Activated gamma-delta T cell treated with Interleukin-2 at 50 U/mL for 16 hours (primary cell): ENCODE data around the gene TMEM255B.

ENCODE experiments used
- DNase-seq: peaks from one replicate; pipeline ENCODE4 v3.0.0-alpha.2; 2020

TMEM255B gene

DNA sequence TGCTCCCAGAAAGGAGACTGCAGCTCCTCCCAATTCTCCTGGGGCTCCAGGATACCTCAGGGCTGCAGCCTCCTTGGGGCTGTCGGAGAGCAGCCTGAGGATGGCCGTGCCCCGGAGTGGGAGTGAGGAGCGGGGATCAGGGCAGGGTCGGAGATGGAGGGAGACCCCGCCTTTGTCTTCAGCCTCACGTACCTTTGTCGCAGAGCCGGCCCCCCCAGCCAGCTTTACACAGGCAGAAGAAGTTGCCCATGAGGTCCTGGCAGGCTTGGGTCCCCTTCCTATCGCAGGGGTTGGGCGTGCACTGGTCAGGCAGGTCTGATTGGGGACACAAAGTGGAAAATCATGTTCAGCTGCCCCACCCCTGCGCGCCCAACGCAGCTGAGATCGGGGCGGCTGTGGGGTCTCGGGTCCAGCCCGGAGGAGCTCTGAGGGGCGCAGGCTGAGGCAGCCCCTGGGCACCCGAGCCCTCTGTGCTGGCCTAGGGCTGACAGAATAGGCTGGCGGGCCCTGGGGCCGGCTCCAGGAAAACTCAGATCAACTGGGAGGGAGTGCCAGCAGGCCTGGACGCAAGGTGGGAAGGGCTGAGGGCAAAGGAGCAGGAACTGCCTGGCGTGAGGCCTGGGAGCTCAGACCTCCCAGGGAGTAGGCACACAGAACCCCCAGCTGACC is 80.6 kb downstream of the TMEM255B start:
- DNase-seq, result no peak

DNA sequence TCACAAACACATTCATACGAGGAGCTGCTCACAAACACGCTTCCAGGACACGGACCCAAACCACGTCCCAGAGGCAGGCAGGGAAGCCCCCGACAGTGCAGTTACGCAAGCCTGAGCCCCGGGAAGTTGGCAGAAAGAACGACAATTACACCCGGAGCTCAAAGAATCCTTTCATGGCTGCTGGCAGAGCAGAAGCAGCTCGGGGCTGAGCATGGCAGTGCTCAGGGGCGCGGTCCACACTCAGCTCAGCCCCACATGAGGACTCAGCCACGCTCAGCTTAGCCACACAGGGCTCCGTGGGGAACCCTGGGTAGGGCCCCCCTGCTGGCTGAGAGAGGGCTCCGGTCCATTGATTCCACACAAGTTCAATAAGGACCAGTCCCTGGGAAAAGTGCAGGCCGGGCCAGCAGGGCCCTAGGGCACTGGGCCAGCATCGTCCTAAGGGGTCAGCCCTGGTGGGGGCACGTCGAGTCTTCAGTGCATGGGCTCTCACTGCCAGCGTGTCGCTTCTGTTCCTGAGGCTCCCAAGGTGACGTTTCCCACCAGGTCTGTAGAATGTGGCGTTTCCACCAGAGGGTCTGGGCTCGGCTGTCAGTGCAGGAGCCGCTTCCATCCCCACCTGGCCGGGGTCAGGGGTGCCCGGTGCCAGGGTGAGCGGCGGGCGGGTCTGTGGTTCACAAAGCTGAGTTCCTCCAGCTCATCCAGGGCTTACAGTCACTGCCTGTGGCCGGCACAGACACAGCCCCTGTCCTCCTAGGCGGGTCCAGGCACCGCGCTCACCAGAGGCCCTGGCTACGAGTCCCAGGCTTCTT is 81.7 kb downstream of the TMEM255B start:
- DNase-seq, result no peak

DNA sequence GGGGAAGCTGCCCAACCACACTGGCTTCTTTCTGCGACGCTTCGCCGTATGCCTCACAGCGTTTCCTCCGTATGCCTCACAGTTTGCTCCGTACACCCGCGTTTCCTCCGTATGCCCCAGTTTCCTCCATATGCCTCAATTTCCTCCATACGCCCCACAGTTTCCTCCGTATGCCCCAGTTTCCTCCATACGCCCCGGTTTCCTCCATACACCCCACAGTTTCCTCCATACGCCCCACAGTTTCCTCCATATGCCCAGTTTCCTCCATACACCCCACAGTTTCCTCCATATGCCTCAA is 82.3 kb downstream of the TMEM255B start:
- DNase-seq, result no peak

DNA sequence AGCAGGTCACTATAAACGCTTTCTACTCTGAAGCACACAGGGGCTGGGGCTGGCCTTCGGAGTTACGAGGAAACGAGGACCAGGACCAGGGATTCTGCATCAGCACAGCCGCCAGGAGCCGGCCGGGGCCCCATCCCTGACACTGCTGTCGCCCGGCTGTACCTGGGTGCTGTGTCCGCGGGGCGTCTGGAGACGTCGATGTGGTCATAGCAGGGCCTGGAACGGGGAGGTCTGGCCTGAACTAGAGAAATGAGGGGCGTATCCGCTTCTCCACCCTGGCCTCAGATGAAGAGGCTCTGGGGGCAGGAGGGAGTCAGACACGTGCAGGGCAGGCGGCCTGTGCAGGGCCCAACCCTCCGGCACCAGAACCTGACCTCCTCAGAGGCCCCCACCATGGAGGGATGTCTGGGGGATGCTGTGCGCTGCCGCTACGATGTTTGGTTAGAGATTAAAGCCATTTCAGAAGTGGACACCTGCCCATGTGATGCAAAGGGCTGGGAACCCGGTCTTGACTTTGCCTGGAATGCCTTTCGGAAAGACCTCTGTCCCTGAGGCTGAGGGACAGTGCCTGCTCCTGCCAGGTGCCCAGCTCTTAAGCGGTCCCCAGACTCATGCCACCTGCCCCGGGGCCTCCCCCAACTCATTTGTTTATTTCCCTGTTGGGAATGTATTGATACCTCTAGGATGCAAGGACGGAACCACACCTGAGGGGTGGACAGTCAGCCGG is 83.5 kb downstream of the TMEM255B start:
- no peak for DNase-seq

DNA sequence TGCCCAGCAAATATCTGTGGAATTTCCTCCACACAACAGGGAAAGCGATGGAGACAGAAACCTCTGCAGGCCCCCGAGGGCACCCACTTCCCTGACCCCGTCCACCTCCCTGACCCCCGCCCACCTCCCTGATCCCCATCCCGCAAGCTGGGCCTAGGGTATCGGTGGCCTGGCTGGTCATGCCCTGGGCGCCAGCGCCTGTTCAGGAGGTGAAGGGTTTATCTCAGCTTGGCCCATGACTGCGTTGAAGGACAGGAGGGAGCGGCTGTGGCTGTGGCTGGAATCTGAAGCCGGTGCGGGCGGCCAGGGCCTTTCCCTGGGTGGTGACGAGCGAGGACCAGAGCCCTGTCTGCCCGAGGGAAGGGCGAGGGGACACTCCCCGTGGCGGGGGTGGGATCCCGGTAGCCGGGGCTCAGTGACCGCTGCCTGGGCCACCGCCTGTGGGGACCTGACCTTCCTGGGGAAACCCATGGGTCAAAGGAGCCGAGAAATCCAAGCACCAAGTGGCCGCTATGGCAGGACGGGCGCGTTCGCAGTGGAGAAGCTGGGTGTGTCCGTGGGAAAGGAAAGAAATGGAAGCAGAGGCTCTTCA is 84.1 kb downstream of the TMEM255B start:
- no peak for DNase-seq

DNA sequence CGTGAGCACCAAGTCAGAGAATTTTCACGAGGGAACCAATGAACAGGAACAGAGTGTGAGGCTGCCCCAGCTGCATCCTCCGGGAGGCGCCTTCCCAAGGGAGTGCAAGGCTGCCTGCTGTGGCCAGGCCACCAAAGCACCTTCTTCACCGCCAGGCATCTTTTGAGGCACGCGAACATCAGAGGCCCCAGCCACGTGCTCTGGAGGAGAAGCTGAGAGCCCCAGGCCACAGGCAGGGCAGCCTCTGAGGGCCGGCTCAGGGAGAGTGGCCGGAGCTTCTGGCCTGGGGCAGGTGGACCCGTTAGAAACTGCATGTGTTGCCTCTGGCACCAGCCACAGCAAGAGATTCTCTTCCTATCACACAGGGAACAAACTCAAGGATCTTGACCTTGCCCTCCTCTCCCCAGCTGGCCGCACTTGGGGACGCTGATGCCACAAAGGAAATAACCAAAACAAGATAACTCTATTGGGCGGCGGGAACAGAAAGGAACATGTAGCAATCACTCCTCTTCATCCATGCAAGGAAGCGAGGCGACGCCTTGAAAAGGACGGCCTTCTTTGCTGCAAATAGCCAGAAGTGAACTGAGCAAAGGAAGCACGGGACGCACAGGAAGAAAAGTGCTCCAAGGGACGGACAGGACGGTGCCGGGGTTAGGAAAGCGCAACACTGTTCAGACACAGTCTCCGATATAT is 85.0 kb downstream of the TMEM255B start:
- no peak for DNase-seq

DNA sequence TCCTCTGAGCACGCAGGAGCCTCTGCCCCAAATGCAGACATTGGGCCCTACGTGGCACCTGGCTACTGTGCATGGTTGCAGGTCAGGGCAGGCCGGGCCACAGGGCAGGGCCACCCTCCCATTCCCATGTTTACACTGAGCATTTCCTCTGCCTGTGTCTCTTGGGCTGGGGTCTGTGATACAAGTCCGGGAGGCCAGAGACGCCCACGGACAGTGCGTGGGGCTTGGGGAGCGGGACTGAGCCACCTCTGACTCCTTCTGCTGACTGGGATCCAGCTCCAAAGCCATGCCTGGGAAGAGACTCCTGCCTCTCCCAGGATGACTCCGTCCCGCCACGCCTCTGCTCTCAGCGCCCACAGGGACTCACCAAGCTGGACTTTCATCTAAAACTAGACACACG is 86.0 kb downstream of the TMEM255B start:
- DNase-seq, result no peak

DNA sequence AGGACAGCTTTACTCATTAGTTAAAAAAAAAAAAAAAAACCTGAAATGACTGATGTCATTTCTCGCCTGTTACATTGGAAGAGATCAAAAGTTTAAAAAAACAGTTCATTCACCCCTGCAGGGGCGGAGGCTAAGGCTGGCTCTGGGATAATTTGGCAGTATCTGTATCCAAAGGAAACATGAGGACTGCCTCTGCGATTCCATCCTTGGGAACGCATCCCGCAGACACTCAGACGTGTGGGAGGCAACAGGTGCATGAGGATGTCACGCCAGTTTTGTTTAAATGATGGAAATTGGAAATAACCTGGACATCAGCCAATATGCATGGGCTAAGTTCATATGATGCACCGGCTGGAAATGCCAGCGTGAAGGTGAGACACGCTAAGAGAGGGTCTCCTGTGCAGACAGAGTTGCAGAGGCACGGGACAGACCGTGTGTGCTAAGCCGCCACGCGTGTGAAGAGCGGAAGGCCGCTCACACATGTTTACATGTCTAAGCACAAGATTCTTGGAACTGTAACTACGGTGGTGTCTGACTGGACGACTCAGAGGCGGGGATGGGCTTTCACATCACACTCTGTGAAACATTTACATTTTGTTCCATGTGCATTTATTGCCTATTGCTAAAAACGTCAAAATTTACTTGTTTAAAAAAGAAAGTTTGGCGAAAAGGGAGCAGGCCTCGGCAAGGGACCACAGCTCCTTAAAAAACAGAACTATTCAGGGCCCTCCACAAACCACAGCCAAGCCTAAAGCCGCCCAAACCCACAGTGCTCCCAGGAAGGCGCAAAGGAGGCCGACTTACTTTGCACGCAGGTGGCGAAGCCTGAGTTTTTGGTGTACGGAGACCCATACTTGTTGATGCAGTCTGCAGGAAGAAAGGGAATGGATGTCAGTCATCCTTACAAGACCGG is 87.0 kb downstream of the TMEM255B start:
- no peak for DNase-seq

DNA sequence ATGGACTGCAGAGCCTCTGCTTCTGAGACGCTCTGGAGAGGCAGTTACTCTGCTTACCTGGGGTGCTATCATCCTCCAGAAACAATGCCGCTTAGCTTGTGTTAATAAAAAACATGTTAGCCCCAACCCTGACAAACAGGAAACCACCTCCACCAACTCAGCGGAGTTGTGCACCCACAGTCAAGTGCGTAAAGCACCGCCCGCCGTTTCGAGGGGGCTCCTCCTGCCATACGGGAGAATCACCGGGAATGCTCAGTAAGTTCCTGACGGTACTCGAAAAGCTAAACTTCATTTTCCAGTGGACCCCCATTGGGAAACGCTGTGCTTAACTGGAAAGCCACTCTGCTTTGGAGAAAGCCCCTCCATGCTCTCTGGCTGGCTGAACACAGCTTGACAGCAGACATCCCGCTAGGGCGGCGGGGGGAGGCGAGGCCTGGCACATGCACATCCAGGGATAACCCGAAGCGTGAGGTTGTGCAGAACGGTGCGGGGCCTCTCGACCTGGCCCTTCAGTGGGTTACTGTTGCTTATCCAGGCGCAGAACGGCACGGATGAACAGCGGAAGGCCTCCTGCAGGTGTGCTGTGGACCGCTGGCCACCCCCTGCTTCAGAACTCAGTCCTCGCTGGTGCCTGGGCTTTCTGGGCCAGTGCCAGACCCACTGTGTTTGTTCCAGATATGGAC is 87.8 kb downstream of the TMEM255B start:
- DNase-seq, result peak; percentile 52

DNA sequence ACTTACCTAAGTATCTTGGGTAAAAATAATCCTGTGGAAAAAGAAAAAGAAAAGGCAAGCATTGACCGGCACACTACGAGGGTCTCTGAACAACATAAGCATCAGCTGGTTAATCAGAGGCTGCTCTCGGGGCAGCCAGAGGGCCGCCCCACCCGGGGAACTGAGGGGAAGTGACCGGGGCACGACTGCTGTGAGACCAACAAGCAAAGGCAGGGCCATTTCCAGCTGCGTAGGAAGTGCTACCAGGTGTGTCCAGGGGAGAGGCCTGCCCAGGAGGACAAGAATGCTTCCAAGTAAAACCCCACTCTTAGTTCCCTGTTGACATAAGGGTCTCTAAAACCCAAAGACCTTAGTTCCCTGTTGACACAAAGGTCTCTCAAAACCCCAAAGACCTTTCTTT is 89.0 kb downstream of the TMEM255B start:
- DNase-seq, result no peak

DNA sequence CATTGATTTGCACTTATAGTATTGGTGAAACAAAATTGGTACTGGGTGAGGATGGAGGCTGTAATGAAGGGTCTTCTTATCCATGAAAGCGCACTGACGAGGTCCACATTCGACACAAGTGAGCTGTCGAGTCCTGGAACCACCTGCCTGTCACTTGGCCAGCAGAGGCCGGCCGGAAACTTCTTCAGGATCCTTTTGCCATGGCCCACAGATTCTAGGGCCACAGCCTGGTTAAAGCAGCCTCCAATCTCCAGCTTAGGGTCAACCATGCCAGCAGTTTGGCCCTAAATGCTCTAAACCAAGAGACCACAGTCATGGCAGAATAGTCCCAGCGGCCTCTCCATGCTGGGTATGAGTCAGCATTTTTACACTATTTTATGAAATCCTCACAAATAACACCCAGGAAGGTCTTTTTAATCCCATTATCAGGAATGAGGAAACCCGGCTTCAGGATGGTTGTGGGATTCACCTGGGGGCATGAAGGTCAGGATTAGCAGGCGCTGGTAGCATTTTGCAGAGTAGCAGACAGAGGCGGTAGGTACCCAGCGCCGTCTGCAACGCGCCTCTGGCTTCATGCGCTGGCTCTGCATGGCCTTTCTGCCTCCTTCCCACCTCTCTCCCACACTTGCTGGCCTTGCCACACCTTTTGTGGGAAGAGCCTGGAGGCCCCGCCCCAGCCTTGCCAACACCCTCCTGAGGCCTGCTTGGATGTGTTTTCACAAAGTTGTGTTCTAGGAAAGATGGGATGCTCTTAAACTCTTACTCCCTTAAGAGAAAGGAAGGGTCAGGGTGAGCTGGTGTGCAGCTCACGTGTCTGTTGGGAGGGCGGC is 89.6 kb downstream of the TMEM255B start:
- DNase-seq, result no peak

DNA sequence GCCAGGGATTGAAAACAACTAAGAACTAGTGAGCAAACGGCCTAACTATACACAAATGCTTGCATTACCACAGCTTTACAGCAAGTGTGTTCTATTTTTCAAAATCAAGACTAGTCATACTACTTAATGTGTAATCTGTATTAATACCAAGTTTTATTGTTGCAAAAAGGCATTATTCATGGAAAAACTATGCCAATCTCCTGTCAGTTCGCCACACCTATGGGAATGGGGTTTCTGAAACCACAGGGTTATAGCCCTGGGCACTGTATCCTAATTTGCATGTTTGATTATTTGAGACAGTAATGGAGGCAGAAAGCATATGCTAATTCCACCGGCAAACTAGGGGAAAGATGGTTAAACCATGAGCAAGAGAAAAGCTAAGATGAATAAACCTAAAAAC is 90.5 kb downstream of the TMEM255B start:
- DNase-seq, result no peak

DNA sequence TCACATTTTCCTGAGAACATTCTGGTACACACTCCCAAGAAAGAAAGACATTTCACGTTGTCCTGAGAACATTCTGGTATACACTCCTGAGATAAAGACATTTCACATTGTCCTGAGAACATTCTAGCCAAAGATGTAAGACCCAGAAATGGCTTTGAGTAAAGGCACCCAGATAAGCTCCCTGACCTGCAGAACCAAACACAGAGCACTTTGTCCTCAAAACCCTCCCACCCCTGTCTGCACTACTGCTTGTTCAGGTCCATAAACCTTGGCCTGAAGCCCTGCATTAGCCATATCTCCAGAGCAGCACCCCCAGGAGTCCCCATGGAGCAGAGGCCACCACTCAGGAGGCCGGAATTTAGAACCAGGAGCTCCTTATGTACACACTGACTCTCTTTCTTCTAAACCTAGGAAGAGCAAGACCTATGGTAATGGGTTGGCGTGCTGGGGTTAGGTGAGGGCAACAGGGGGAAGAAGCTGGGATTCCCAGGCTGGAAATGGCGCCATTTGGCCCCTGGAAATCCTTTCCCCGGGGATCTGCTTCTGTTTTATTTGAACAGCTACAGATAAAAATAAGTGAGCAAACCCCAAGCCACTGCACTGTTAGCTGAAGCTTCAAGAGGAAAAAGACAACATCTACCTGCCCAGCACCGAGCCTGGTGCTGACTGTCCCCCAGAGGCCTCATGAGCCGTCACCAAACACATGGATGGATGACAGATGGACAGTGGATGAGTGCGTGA is 91.1 kb downstream of the TMEM255B start:
- DNase-seq, result no peak

DNA sequence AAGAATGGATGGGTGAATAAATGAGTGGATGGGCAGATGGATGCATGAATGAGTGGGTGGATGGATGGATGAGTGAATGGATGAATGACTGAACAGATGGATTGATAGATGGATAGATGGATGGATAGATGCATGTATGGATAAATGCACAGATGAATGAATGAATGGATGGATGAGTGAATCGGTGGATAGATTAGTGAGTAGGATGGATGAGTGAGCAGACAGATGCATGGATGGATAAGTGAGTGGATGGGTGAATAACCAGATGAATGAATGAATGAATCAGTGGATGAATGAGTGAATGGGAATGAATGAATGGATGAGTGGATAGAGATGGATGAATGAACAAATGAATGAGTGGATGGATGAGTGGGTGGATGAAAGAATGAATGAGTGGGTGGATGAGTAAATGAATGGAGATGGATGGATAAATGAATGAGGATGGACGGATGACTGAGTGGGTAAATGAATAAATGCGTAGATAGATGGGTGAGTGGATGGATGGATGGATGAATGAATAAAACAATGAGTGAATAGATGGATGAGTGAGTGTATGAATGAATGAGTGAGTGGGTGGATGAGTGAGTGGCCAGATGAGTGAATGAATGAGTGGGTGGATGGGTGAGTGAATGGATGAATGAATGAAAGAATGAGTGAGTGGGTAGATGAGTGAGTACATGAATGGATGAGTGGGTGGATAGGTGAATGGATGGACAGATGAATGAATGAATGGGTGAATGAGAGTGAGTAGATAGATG is 91.9 kb downstream of the TMEM255B start:
- DNase-seq, result no peak

DNA sequence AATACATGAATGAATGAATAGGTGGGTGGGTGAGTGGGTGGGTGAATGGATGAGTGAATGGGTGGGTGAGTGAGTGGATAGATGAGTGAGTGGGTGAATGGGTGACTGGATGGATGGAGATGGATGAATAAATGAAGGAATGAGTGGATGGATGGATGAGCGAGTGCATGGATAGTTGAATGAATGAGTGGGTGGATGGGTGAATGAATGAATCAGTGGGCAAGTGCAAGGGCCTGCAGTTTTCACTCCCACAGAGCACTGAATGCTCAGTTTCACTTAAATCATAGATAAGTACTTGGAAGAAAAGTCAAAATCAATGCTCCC is 92.4 kb downstream of the TMEM255B start:
- no peak for DNase-seq

DNA sequence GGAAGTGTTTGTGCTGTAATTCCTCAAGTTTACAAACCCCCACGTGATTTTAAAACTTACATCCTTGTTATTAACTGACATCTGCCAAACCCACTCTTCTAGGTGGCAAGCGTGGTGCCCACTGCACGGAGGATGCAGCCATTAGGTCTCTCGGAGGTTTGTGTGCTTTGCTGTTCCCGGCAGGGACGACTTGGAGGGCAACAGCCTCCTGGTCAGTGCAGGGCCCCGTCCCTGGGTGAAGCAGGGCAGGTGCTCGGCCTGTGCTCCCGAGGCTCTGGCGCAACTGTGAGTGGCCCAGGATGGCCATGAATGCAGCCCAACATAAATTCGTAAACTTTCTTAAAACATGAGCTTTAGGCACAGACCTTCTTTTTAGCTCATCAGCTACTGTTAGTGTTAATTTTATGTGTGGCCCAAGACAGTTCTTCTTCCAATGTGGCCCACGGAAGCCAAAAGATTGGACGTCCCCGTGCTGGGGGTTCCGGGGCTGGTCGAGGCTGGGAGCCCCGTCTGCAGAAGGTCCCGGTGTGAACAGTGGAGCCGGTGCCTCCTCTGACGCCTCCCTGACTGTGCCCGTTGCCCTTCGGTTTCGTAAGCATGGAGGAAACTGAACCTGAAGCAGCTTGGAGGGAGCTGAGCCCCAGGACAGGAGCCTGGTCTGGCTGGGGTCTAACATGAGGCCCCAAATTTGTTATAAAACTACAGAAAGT is 93.0 kb downstream of the TMEM255B start:
- DNase-seq, result no peak

DNA sequence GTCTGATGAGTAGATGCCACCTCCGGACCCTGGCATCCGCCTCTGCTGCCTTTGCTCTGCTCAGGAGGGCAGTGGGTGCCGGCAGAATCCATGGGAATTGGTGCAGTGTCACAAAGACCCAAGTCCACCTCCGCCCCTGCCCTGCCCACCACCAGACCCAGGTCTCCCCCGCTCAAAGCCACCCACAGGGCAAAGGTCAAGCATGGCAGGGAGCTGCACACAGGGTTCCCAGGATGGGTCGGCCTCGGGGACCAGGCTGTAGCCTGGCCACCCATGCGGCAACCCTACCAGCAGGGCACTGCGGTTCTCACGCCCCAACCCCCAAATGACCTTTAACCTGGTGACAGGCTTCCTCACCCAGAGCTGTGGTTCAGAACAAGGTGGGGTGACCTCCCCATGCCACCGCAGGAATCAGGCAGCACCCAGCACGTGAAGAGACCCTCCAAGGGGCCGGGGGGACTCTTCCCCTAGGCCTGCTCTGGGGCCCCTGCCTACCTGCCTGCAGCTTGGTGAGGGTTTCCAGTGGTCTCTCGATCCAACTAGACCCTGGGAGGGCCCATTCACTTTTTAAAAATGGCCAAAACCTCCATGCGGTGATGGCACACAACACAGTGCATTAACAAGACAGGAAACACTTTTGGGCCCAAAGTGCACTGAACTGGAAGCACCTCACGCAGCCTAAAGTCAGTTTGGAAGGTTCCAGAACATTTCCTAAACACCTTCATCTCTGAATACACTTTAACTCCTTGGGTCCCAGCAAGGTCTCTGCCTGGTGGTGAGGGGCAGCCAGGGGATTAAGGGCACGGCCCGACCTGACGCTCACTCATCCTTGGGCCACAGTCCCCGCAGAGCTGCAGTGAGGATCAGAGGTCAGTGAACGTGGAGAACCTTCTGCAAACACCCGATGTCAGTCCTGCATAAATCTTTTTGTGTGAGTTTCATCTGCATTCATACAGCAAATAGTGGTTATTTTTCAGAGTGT is 93.8 kb downstream of the TMEM255B start:
- no peak for DNase-seq
